H9 (cell line): ENCODE data around the gene KDSR. TPM values are rescaled to one million over a fixed set of nuclear protein-coding genes. Genes with fewer than 3 reads are reported as not detected.

Source experiments
- DNase-seq: peaks from one replicate; pipeline ENCODE4 v3.0.0-alpha.2; 2017
- H2AFZ ChIP-seq: one replicate; pipeline ENCODE4 v1.6.1; 2013; ENCODE audit warnings: mild to moderate bottlenecking, low read length, control low read depth, moderate library complexity
- H2AK5ac ChIP-seq: 2 replicates; pipeline ENCODE4 v1.6.1; 2013; ENCODE audit warnings: low read length, control low read depth, mixed read lengths; ENCODE audit not compliant: insufficient read length
- H2BK120ac ChIP-seq: one replicate; pipeline ENCODE4 v1.6.1; 2013; ENCODE audit warnings: low read depth, mild to moderate bottlenecking, low read length, control low read depth, inconsistent platforms; ENCODE audit not compliant: poor library complexity, severe bottlenecking
- H2BK12ac ChIP-seq: 2 replicates; pipeline ENCODE4 v1.6.1; 2013; ENCODE audit warnings: low read length, control low read depth, mixed read lengths, low read depth; ENCODE audit not compliant: insufficient read length
- H2BK15ac ChIP-seq: 2 replicates; pipeline ENCODE4 v1.6.1; 2013; ENCODE audit warnings: low read depth, low read length, control low read depth
- H2BK20ac ChIP-seq: one replicate; pipeline ENCODE4 v1.6.1; 2013; ENCODE audit warnings: low read depth, mild to moderate bottlenecking, low read length, control low read depth, inconsistent platforms; ENCODE audit not compliant: poor library complexity, severe bottlenecking
- H2BK5ac ChIP-seq: 2 replicates; pipeline ENCODE4 v1.6.1; 2013; ENCODE audit warnings: low read length, control low read depth, mixed read lengths; ENCODE audit not compliant: insufficient read length
- H3K14ac ChIP-seq: 2 replicates; pipeline ENCODE4 v1.6.1; 2013; ENCODE audit warnings: low read length, control low read depth; ENCODE audit not compliant: insufficient read depth
- H3K18ac ChIP-seq: 2 replicates; pipeline ENCODE4 v1.6.1; 2013; ENCODE audit warnings: low read depth, mild to moderate bottlenecking, mixed read lengths, low read length, control low read depth; ENCODE audit not compliant: insufficient read length
- H3K23ac ChIP-seq: 2 replicates; pipeline ENCODE4 v1.6.1; 2013; ENCODE audit warnings: low read length, control low read depth, mixed read lengths, low read depth; ENCODE audit not compliant: insufficient read length
- H3K23me2 ChIP-seq: 2 replicates; pipeline ENCODE4 v1.6.1; 2013; ENCODE audit warnings: low read depth, mild to moderate bottlenecking, mixed read lengths, low read length, control low read depth; ENCODE audit not compliant: insufficient read length, poor library complexity, severe bottlenecking
- H3K27ac ChIP-seq: 2 replicates; pipeline ENCODE4 v1.5.1; 2013; ENCODE audit warnings: low read length, control low read depth, mixed read lengths, low read depth; ENCODE audit not compliant: insufficient read length
- H3K27me3 ChIP-seq: 2 replicates; pipeline ENCODE4 v1.6.1; 2013; ENCODE audit warnings: low read length, control low read depth, inconsistent platforms; ENCODE audit not compliant: insufficient read depth
- H3K4ac ChIP-seq: 2 replicates; pipeline ENCODE4 v1.6.1; 2013; ENCODE audit warnings: low read depth, mild to moderate bottlenecking, control low read depth, inconsistent platforms, low read length, moderate library complexity
- H3K4me1 ChIP-seq: 2 replicates; pipeline ENCODE4 v1.6.1; 2013; ENCODE audit warnings: low read length, control low read depth, inconsistent platforms; ENCODE audit not compliant: insufficient read depth
- H3K4me2 ChIP-seq: 2 replicates; pipeline ENCODE4 v1.6.1; 2013; ENCODE audit warnings: low read length, control low read depth, mixed read lengths; ENCODE audit not compliant: insufficient read length, insufficient read depth
- H3K56ac ChIP-seq: 2 replicates; pipeline ENCODE4 v1.6.1; 2013; ENCODE audit warnings: low read depth, mild to moderate bottlenecking, mixed read lengths, low read length, control low read depth; ENCODE audit not compliant: insufficient read length
- H3K79me1 ChIP-seq: 2 replicates; pipeline ENCODE4 v1.6.1; 2013; ENCODE audit warnings: low read depth, mild to moderate bottlenecking, moderate library complexity, low read length, control low read depth, inconsistent platforms; ENCODE audit not compliant: insufficient read depth, poor library complexity, severe bottlenecking
- H3K79me2 ChIP-seq: 2 replicates; pipeline ENCODE4 v1.6.1; 2013; ENCODE audit warnings: low read length, control low read depth, inconsistent platforms; ENCODE audit not compliant: insufficient read depth
- H3K9ac ChIP-seq: 2 replicates; pipeline ENCODE4 v1.6.1; 2013; ENCODE audit warnings: low read length, control low read depth, mixed read lengths; ENCODE audit not compliant: insufficient read length; ENCODE audit errors: extremely low read depth
- H3K9me3 ChIP-seq: one replicate; pipeline ENCODE4 v1.6.1; 2013; ENCODE audit warnings: low read depth, low read length, inconsistent platforms; ENCODE audit not compliant: control insufficient read depth
- H3T11ph ChIP-seq: one replicate; pipeline ENCODE4 v1.6.1; 2013; ENCODE audit warnings: mild to moderate bottlenecking, low read length, control low read depth, inconsistent platforms
- H4K20me1 ChIP-seq: one replicate; pipeline ENCODE4 v1.6.1; 2013; ENCODE audit not compliant: control insufficient read depth, insufficient read length, insufficient read depth
- H4K5ac ChIP-seq: 2 replicates; pipeline ENCODE4 v1.6.1; 2013; ENCODE audit warnings: low read depth, mild to moderate bottlenecking, mixed read lengths, low read length, control low read depth; ENCODE audit not compliant: insufficient read length
- H4K8ac ChIP-seq: replicated peaks from 2 replicates; pipeline ENCODE4 v1.6.1; 2013; ENCODE audit warnings: low read length, control low read depth, mixed read lengths, low read depth; ENCODE audit not compliant: insufficient read length
- H4K91ac ChIP-seq: 2 replicates; pipeline ENCODE4 v1.6.1; 2013; ENCODE audit warnings: low read depth, mild to moderate bottlenecking, moderate library complexity, mixed read lengths, low read length, control low read depth; ENCODE audit not compliant: insufficient read length
- H3K27ac Mint-ChIP-seq, 3 experiments: 2 replicates in 2 of 3; 3 replicates in 1 of 3; pipeline ENCODE4 v1.8.0; 2020 to 2021; ENCODE audit warnings: mixed read lengths in 3 of 3, mild to moderate bottlenecking in 1 of 3, moderate library complexity in 1 of 3
- H3K27me3 Mint-ChIP-seq: 2 replicates; pipeline ENCODE4 v1.8.0; 2021; ENCODE audit warnings: low read depth, mild to moderate bottlenecking, moderate library complexity, mixed read lengths
- H3K36me3 Mint-ChIP-seq, 3 experiments: 2 replicates in 2 of 3; 3 replicates in 1 of 3; pipeline ENCODE4 v1.8.0; 2020 to 2021; ENCODE audit warnings: low read depth in 3 of 3, mixed read lengths in 3 of 3; ENCODE audit not compliant: insufficient read depth in 1 of 3
- H3K4me1 Mint-ChIP-seq, 2 experiments: 2 replicates each; pipeline ENCODE4 v1.8.0; 2020; ENCODE audit warnings: mixed read lengths in 2 of 2
- H3K4me3 Mint-ChIP-seq, 2 experiments: 2 replicates in 1 of 2; 3 replicates in 1 of 2; pipeline ENCODE4 v1.8.0; 2020 to 2021; ENCODE audit warnings: mild to moderate bottlenecking in 2 of 2, mixed read lengths in 2 of 2, moderate library complexity in 1 of 2
- H3K9me3 Mint-ChIP-seq, 2 experiments: 2 replicates in 1 of 2; 3 replicates in 1 of 2; pipeline ENCODE4 v1.8.0; 2020; ENCODE audit warnings: mild to moderate bottlenecking in 2 of 2, mixed read lengths in 2 of 2, moderate library complexity in 1 of 2
- CTCF ChIP-seq: fragments of 200-600 bp; sonication (generic); conservative IDR thresholded peaks from 3 replicates; pipeline ENCODE4 v1.8.0; 2021; ENCODE audit warnings: antibody characterized with exemption, mild to moderate bottlenecking
- WGBS: extraction: QIAGEN DNeasy Blood & Tissue Kit; methylation state at CpG from one replicate; pipeline ENCODE4 v1.1.7; 2013; ENCODE audit warnings: missing lambda C conversion rate, low lambda C conversion rate, mixed read lengths; ENCODE audit not compliant: insufficient read length; ENCODE audit errors: extremely low coverage; 5-methylcytosine and 5-hydroxymethylcytosine counted together
- total RNA-seq: library from RNA; stranded (reverse); gene quantifications from 2 replicates; pipeline ENCODE4 v1.2.1, GENCODE V29; 2021

The KDSR gene
- total RNA-seq, 1 experiment from 2014 or later = 58.5 TPM

- Mint-ChIP-seq H3K27me3 (no peaks in the 10 kb centered on the region), H3K27ac (no peak overlapping the region), H3K4me1 (peaks cover 25 to 26% of the 10 kb centered on the region in 2 experiments), H3K9me3 (no peaks in the 10 kb centered on the region), H3K4me3 (no peak overlapping the region), H3K36me3 (no peaks in the 10 kb centered on the region)
- H3K79me2 ChIP-seq = no peaks in the 10 kb centered on the region
- H3K23me2 ChIP-seq = no peaks in the 10 kb centered on the region
- no peak overlapping the region for H3K56ac ChIP-seq
- no peak overlapping the region for H4K91ac ChIP-seq
- no peak overlapping the region for H4K8ac ChIP-seq
- no peak overlapping the region for H2BK12ac ChIP-seq
- H2BK5ac ChIP-seq = no peak overlapping the region
- no peak overlapping the region for H3K14ac ChIP-seq
- WGBS = no CpG with 5 or more reads among the region's 4 CpGs
- H2BK20ac ChIP-seq = no peak overlapping the region
- no peaks in the 10 kb centered on the region for H3K79me1 ChIP-seq
- H4K20me1 ChIP-seq = no peaks in the 10 kb centered on the region
- H3K4me1 ChIP-seq = peaks cover 2% of the 10 kb centered on the region; the same call in 1 of the 2 replicates
- no peak overlapping the region for H3K18ac ChIP-seq
- H3K27me3 ChIP-seq = no peaks in the 10 kb centered on the region
- H2BK15ac ChIP-seq = no peak overlapping the region
- no peak overlapping the region for H3K9ac ChIP-seq
- TF ChIP-seq CTCF = no peak
- no peak overlapping the region for H3K27ac ChIP-seq
- H3K9me3 ChIP-seq = no peaks in the 10 kb centered on the region
- H2BK120ac ChIP-seq = no peak overlapping the region
- H3K4me2 ChIP-seq = no peak overlapping the region
- no peak overlapping the region for H2AK5ac ChIP-seq
- no peak overlapping the region for H2AFZ ChIP-seq
- no peak overlapping the region for H4K5ac ChIP-seq
- no peak overlapping the region for H3K4ac ChIP-seq
- H3K23ac ChIP-seq = no peak overlapping the region
- no peak for DNase-seq
- no peak overlapping the region for H3T11ph ChIP-seq
Measured at GRCh38 chr18:63293935-63294334, 73.1 kb downstream of the KDSR start.
